ENCODE measurements around the gene PRKAA1.
"Not testable (repeated sequence)": the region's sequence is repeated elsewhere in the genome, so short reads cannot be mapped to it uniquely, and the experiment has no call there.

Gene PRKAA1

GRCh38 chr5:40825461-40826043, 27.4 kb upstream of the PRKAA1 start:
- DNase-seq = not testable (repeated sequence)

GRCh38 chr5:40823459-40823858, 25.3 kb upstream of the PRKAA1 start:
- no peak for DNase-seq

GRCh38 chr5:40813698-40814281, 15.6 kb upstream of the PRKAA1 start:
- no peak for DNase-seq

GRCh38 chr5:40812125-40812524, 14.0 kb upstream of the PRKAA1 start:
- no peak for DNase-seq

GRCh38 chr5:40801771-40802562, 3.8 kb upstream of the PRKAA1 start:
- no peak for DNase-seq

- DNase-seq = no peak
These were observed 1.1 kb upstream of the PRKAA1 start for GRCh38 chr5:40799258-40799657.

- DNase-seq = no peak
These were observed 632 bp upstream of the PRKAA1 start for GRCh38 chr5:40798801-40799210.

GRCh38 chr5:40797273-40798011, 732 bp downstream of the PRKAA1 start:
- DNase-seq = peak; percentile 78

GRCh38 chr5:40796487-40796889, 1.7 kb downstream of the PRKAA1 start:
- no peak for DNase-seq

- not testable (repeated sequence) for DNase-seq
These were observed 3.3 kb downstream of the PRKAA1 start for GRCh38 chr5:40794877-40795276.

GRCh38 chr5:40794340-40794739, 3.8 kb downstream of the PRKAA1 start:
- DNase-seq = not testable (repeated sequence)

- not testable (repeated sequence) for DNase-seq
These were observed 5.5 kb downstream of the PRKAA1 start for GRCh38 chr5:40792691-40793090.

- no peak for DNase-seq
These were observed 6.4 kb downstream of the PRKAA1 start for GRCh38 chr5:40791715-40792139.

GRCh38 chr5:40790947-40791593, 7.1 kb downstream of the PRKAA1 start:
- no peak for DNase-seq

GRCh38 chr5:40788941-40789340, 9.2 kb downstream of the PRKAA1 start:
- DNase-seq = not testable (repeated sequence)

GRCh38 chr5:40787986-40788385, 10.2 kb downstream of the PRKAA1 start:
- DNase-seq = no peak

GRCh38 chr5:40786664-40787063, 11.5 kb downstream of the PRKAA1 start:
- DNase-seq = not testable (repeated sequence)

- no peak for DNase-seq
These were observed 13.3 kb downstream of the PRKAA1 start for GRCh38 chr5:40784916-40785315.

- no peak for DNase-seq
These were observed 14.0 kb downstream of the PRKAA1 start for GRCh38 chr5:40784027-40784653.

- no peak for DNase-seq
These were observed 16.2 kb downstream of the PRKAA1 start for GRCh38 chr5:40781843-40782409.

- DNase-seq = no peak
These were observed 17.3 kb downstream of the PRKAA1 start for GRCh38 chr5:40780858-40781257.

GRCh38 chr5:40780199-40780598, 18.0 kb downstream of the PRKAA1 start:
- no peak for DNase-seq

Measured in right hindlimb (tissue), 1 donor.